ENCODE data around the gene RUBCN. TPM values are rescaled to one million over a fixed set of nuclear protein-coding genes. Genes with fewer than 3 reads are reported as not detected.

RUBCN gene
- total and polyA plus RNA-seq, 2 experiments from 2014 or later: 10.5 to 18.4 TPM

DNA sequence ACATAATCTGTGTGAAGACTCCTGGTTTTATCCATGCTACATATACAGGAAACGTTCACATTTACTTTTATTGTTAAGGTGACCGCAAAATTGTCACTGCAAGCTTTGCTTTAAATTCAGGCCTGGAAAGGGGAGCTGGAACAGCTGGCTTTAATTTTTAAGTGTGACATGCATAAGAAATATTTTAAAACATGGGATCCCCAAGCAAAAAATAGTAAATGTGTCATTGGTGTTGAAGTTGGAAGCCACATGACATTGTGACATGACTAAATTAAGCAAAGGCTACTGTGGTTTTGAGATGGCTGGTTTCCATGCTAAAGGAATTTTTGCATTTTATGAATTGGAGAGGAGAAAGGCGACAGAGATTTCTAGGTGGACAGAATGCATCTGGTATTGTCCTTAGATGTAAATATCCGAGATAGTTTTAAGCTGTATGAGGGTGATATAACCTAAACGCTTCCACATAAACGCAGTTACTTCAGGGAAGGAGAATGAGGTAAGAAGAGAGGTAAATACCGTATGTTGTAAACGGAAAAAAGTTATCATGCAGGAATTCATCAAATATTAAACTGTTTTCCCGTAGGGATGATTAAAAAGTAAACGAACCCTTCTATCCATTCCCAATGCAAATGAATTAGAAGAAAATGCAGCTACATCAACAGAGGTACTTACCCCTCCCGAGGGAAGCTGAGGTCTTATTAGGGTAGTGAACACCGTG lies 12.1 kb upstream of the RUBCN start:
- in situ Hi-C loops (cut with MboI): no loop called here
- peaks cover 31% of the 10 kb centered on the region for H3K79me2 ChIP-seq (ENCODE audit: insufficient read depth)
- peak overlapping the region; percentile 73 for H3K27ac ChIP-seq
- TF ChIP-seq EZH2phosphoT487 (IDR thresholded peaks at IDR 0.05; ENCODE audit: insufficient read depth, low read depth) (peak; percentile 86), EZH2 (IDR thresholded peaks at IDR 0.05; ENCODE audit: insufficient read depth, poor library complexity, severe bottlenecking) (no peak)
- H3K4me3 ChIP-seq: peak overlapping the region; percentile 84
- peaks cover 31% of the 10 kb centered on the region for H3F3A ChIP-seq (ENCODE audit: insufficient read depth)
- no peaks in the 10 kb centered on the region for H3K27me3 ChIP-seq (replicated peaks; ENCODE audit: insufficient read depth)
- peak overlapping the region; percentile 83 for H3K9ac ChIP-seq
- H3K36me3 ChIP-seq (ENCODE audit: low read depth): no peaks in the 10 kb centered on the region
- peak overlapping the region; percentile 86 for H3K4me2 ChIP-seq (ENCODE audit: unreplicated experiment)
- 8 to 11% methylated on average over 12 of the region's 12 CpGs for WGBS, 2 experiments (ENCODE audit: low coverage in 1 of 2, low lambda C conversion rate in 2 of 2, missing lambda C conversion rate in 2 of 2)
- H3K4me1 ChIP-seq (ENCODE audit: insufficient read depth): peaks cover 17% of the 10 kb centered on the region; the same call in 1 of the 2 replicates
- H3K9me3 ChIP-seq (ENCODE audit: low read depth): no peaks in the 10 kb centered on the region
- H2AFZ ChIP-seq: peak overlapping the region; percentile 89
- H4K20me1 ChIP-seq (ENCODE audit: insufficient read depth): peaks cover 14% of the 10 kb centered on the region
- no peaks in the 10 kb centered on the region for H3K9me2 ChIP-seq (ENCODE audit: insufficient read depth)
- peak; percentile 81 for DNase-seq

DNA sequence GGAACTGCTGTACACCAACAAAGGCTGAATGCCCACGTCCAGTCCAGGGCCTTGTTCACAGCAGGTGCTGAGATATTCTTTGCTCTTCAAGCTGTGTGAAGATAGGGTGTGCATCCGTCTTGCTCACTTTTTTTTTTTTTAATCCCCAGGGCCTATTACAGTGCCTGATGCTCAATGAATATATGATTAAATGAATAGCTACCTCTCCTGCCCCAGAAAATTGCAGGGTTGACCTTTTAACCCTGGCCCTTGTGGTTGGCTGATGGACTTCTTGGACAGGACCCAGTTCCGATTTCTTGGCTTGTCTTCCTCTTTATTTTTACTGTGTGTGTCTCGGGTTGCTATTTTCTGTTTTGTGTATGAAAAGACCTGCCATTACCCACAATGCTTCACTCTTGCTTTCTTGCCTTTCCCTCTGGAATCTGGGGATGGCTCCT lies 10.1 kb upstream of the RUBCN start:
- no peak overlapping the region for H2AFZ ChIP-seq
- no peaks in the 10 kb centered on the region for H3K9me3 ChIP-seq (ENCODE audit: low read depth)
- peaks cover 12% of the 10 kb centered on the region for H3K79me2 ChIP-seq (ENCODE audit: insufficient read depth)
- in situ Hi-C loops (cut with MboI): no loop called here
- peaks cover 10% of the 10 kb centered on the region; the same call in 1 of the 2 replicates for H3K4me1 ChIP-seq (ENCODE audit: insufficient read depth)
- H3K27ac ChIP-seq: no peak overlapping the region
- no peak overlapping the region for H3K4me2 ChIP-seq (ENCODE audit: unreplicated experiment)
- peaks cover 19% of the 10 kb centered on the region for H3F3A ChIP-seq (ENCODE audit: insufficient read depth)
- 77 to 81% methylated on average over 4 of the region's 4 CpGs for WGBS, 2 experiments (ENCODE audit: low coverage in 1 of 2, low lambda C conversion rate in 2 of 2, missing lambda C conversion rate in 2 of 2)
- DNase-seq: no peak
- no peaks in the 10 kb centered on the region for H4K20me1 ChIP-seq (ENCODE audit: insufficient read depth)
- no peaks in the 10 kb centered on the region for H3K36me3 ChIP-seq (ENCODE audit: low read depth)
- no peaks in the 10 kb centered on the region for H3K9me2 ChIP-seq (ENCODE audit: insufficient read depth)
- H3K4me3 ChIP-seq: no peak overlapping the region
- no peak overlapping the region for H3K9ac ChIP-seq
- H3K27me3 ChIP-seq (replicated peaks; ENCODE audit: insufficient read depth): no peaks in the 10 kb centered on the region
- TF ChIP-seq EZH2phosphoT487 (IDR thresholded peaks at IDR 0.05; ENCODE audit: insufficient read depth, low read depth) (no peak), EZH2 (IDR thresholded peaks at IDR 0.05; ENCODE audit: insufficient read depth, poor library complexity, severe bottlenecking) (no peak)

DNA sequence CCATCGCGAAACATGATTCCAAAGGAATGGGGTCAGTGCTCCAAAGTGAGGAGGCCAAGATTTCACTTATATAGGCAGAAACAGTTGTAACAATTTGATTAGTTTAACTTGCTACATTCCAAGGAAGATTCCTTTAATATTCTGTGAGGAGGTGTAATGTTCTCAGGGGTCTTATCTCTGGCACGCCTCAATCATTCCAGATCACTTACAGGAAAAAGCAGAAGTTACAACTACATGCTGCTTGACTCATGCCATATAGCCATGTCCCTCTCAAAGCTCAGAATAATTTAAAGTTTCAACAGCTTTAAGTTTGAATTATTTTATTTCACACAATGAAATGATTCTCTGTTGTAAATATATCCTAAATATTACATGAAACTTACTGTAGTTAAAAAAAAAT lies 9.5 kb upstream of the RUBCN start:
- Histone ChIP-seq H3K9me3 (ENCODE audit: low read depth) (no peaks in the 10 kb centered on the region), H4K20me1 (ENCODE audit: insufficient read depth) (no peaks in the 10 kb centered on the region), H3K9ac (no peak overlapping the region), H3F3A (ENCODE audit: insufficient read depth) (peaks cover 19% of the 10 kb centered on the region), H2AFZ (no peak overlapping the region), H3K4me2 (ENCODE audit: unreplicated experiment) (no peak overlapping the region), H3K79me2 (ENCODE audit: insufficient read depth) (peaks cover 6% of the 10 kb centered on the region), H3K36me3 (ENCODE audit: low read depth) (no peaks in the 10 kb centered on the region), H3K4me1 (ENCODE audit: insufficient read depth) (peaks cover 7% of the 10 kb centered on the region; the same call in 1 of the 2 replicates), H3K9me2 (ENCODE audit: insufficient read depth) (no peaks in the 10 kb centered on the region), H3K27me3 (replicated peaks; ENCODE audit: insufficient read depth) (no peaks in the 10 kb centered on the region), H3K4me3 (no peak overlapping the region), H3K27ac (no peak overlapping the region)
- in situ Hi-C loops (cut with MboI): no loop called here
- TF ChIP-seq EZH2phosphoT487 (IDR thresholded peaks at IDR 0.05; ENCODE audit: insufficient read depth, low read depth) (no peak), EZH2 (IDR thresholded peaks at IDR 0.05; ENCODE audit: insufficient read depth, poor library complexity, severe bottlenecking) (no peak)
- DNase-seq: no peak
- WGBS, 2 experiments (ENCODE audit: low coverage in 1 of 2, low lambda C conversion rate in 2 of 2, missing lambda C conversion rate in 2 of 2): 93 to 95% methylated on average over 3 of the region's 3 CpGs

DNA sequence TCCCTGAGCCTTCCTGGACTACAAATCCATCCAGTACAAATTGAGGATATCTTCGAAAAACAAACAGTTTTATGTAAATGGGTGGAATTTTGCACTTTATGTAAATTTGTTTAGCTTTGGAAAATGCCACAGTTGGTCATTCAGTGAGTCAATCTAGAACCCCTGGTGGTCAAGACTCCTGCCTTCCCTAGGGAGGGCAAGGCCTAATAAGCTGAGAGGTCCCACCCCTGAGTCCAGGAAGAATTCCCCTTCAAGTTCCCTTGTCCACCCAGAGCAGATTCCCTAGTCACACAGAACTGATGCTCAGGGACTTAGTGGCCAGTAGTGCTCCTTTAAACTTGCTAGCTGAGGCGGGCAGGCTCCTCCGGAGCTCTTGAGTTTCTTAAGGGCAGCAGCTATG lies 6.1 kb upstream of the RUBCN start:
- Histone ChIP-seq H3K4me2 (ENCODE audit: unreplicated experiment) (no peak overlapping the region), H3K4me3 (no peak overlapping the region), H2AFZ (no peak overlapping the region), H3K36me3 (ENCODE audit: low read depth) (no peaks in the 10 kb centered on the region), H3K9me3 (ENCODE audit: low read depth) (no peaks in the 10 kb centered on the region), H3K79me2 (ENCODE audit: insufficient read depth) (no peaks in the 10 kb centered on the region), H4K20me1 (ENCODE audit: insufficient read depth) (no peaks in the 10 kb centered on the region), H3F3A (ENCODE audit: insufficient read depth) (no peaks in the 10 kb centered on the region), H3K4me1 (ENCODE audit: insufficient read depth) (no peaks in the 10 kb centered on the region), H3K27ac (no peak overlapping the region), H3K27me3 (replicated peaks; ENCODE audit: insufficient read depth) (no peaks in the 10 kb centered on the region), H3K9ac (no peak overlapping the region), H3K9me2 (ENCODE audit: insufficient read depth) (no peaks in the 10 kb centered on the region)
- in situ Hi-C loops (cut with MboI): no loop called here
- no peak for TF ChIP-seq EZH2 (IDR thresholded peaks at IDR 0.05; ENCODE audit: insufficient read depth, poor library complexity, severe bottlenecking)
- no peak for TF ChIP-seq EZH2phosphoT487 (IDR thresholded peaks at IDR 0.05; ENCODE audit: insufficient read depth, low read depth)
- 64 to 76% methylated on average over 3 of the region's 3 CpGs for WGBS, 2 experiments (ENCODE audit: low coverage in 1 of 2, low lambda C conversion rate in 2 of 2, missing lambda C conversion rate in 2 of 2)
- no peak for DNase-seq
